HCT116 (cell line): ENCODE measurements around the gene DMBT1. TPM values are rescaled to one million over a fixed set of nuclear protein-coding genes. Genes with fewer than 3 reads are reported as not detected.

Source experiments
- CBX3 ChIP-seq: IDR thresholded peaks from 2 replicates; pipeline ENCODE4 v1.6.1; 2012; ENCODE audit warnings: low read depth
- EGR1 ChIP-seq: IDR thresholded peaks from 2 replicates; pipeline ENCODE4 v1.6.1; 2012; ENCODE audit warnings: low read depth
- EZH2 ChIP-seq: fragments of 200-600 bp; sonication (generic); IDR thresholded peaks from 2 replicates; pipeline ENCODE4 v1.6.1; 2017; ENCODE audit warnings: antibody characterized with exemption, mixed run types
- EZH2phosphoT487 ChIP-seq: fragments of 200-600 bp; IDR thresholded peaks from 2 replicates; pipeline ENCODE4 v1.6.1; 2018; ENCODE audit warnings: antibody characterized with exemption, borderline replicate concordance
- FOSL1 ChIP-seq: IDR thresholded peaks from 2 replicates; pipeline ENCODE4 v1.6.1; 2012; ENCODE audit warnings: low read depth
- RAD21 ChIP-seq: IDR thresholded peaks from 2 replicates; pipeline ENCODE4 v1.6.1; 2012; ENCODE audit warnings: low read depth, mild to moderate bottlenecking
- ZFX ChIP-seq: fragments of 450-650 bp; IDR thresholded peaks from 2 replicates; pipeline ENCODE4 v1.6.1; 2017
- ZNF274 ChIP-seq: fragments of 200-500 bp; sonication (Bioruptor generic); IDR thresholded peaks from 2 replicates; pipeline ENCODE4 v1.6.1; 2014; ENCODE audit warnings: mild to moderate bottlenecking, low read depth, low read length, inconsistent platforms
- total RNA-seq: library from RNA; stranded (reverse); gene quantifications from one replicate; pipeline ENCODE4 v1.2.1, GENCODE V29; 2021; ENCODE audit not compliant: unreplicated experiment
- TF ChIP-seq, protein P1 (sequence below): IDR thresholded peaks from 2 replicates; pipeline ENCODE4 v1.6.1; 2012; ENCODE audit warnings: low read depth
- TF ChIP-seq, protein P2 (sequence below): IDR thresholded peaks from 2 replicates; pipeline ENCODE4 v1.6.1; 2011; ENCODE audit warnings: mild to moderate bottlenecking, low read length, moderate library complexity; ENCODE audit not compliant: insufficient replicate concordance; ENCODE audit errors: extremely low read depth

The DMBT1 gene
- total RNA-seq, 1 experiment from 2014 or later: 0.17 TPM

DNA sequence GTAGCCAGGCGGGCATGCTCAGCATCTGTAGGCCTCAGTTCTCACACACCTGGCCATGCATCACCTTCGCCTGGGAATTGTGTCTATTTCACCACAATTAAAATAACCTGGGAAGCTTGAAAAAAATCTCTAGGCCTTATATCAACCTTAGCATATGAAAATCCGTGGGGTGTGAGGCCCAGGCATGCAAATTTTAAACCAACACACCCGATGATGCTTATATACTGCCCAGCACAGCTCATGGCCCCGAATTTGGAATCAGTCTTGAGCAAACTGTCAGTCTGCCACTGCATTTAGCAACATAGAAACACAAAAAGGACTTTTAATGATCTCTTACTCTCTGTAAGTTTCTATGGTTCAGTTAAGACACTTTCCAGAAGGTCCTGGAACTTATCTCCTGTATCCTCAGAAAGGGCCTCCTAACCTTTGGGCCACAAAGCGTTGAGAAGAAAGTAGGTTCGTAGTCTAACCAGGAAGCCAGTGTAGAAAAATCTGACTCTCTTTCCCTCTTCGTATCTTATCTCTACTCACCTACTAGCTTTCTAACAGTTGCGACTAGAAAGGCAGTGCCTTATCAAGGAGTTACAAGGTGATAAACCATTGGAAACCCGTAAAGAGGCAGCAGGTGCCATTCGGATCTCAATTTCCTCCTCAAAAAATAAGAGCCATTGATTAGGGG lies 12.0 kb upstream of the DMBT1 start (continued):
- TF ChIP-seq, protein P1, sequence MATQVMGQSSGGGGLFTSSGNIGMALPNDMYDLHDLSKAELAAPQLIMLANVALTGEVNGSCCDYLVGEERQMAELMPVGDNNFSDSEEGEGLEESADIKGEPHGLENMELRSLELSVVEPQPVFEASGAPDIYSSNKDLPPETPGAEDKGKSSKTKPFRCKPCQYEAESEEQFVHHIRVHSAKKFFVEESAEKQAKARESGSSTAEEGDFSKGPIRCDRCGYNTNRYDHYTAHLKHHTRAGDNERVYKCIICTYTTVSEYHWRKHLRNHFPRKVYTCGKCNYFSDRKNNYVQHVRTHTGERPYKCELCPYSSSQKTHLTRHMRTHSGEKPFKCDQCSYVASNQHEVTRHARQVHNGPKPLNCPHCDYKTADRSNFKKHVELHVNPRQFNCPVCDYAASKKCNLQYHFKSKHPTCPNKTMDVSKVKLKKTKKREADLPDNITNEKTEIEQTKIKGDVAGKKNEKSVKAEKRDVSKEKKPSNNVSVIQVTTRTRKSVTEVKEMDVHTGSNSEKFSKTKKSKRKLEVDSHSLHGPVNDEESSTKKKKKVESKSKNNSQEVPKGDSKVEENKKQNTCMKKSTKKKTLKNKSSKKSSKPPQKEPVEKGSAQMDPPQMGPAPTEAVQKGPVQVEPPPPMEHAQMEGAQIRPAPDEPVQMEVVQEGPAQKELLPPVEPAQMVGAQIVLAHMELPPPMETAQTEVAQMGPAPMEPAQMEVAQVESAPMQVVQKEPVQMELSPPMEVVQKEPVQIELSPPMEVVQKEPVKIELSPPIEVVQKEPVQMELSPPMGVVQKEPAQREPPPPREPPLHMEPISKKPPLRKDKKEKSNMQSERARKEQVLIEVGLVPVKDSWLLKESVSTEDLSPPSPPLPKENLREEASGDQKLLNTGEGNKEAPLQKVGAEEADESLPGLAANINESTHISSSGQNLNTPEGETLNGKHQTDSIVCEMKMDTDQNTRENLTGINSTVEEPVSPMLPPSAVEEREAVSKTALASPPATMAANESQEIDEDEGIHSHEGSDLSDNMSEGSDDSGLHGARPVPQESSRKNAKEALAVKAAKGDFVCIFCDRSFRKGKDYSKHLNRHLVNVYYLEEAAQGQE: no peak
- TF ChIP-seq FOSL1: no peak
- no peak for TF ChIP-seq CBX3
- no peak for TF ChIP-seq ZNF274
- no peak for TF ChIP-seq EZH2
- no peak for TF ChIP-seq RAD21
- TF ChIP-seq ZFX: no peak
- no peak for TF ChIP-seq EZH2phosphoT487
- TF ChIP-seq EGR1: no peak
- TF ChIP-seq, protein P2, sequence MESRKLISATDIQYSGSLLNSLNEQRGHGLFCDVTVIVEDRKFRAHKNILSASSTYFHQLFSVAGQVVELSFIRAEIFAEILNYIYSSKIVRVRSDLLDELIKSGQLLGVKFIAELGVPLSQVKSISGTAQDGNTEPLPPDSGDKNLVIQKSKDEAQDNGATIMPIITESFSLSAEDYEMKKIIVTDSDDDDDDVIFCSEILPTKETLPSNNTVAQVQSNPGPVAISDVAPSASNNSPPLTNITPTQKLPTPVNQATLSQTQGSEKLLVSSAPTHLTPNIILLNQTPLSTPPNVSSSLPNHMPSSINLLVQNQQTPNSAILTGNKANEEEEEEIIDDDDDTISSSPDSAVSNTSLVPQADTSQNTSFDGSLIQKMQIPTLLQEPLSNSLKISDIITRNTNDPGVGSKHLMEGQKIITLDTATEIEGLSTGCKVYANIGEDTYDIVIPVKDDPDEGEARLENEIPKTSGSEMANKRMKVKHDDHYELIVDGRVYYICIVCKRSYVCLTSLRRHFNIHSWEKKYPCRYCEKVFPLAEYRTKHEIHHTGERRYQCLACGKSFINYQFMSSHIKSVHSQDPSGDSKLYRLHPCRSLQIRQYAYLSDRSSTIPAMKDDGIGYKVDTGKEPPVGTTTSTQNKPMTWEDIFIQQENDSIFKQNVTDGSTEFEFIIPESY: no peak
